HG02642 (cell line): ENCODE data around the gene CTDSPL.

Experiments
- ATAC-seq: cut with Tn5 transposase; IDR thresholded peaks from one replicate; pipeline ENCODE4 v1.9.1; 2021; ENCODE audit warnings: mild to moderate bottlenecking; ENCODE audit not compliant: unreplicated experiment, poor library complexity

Gene CTDSPL

DNA sequence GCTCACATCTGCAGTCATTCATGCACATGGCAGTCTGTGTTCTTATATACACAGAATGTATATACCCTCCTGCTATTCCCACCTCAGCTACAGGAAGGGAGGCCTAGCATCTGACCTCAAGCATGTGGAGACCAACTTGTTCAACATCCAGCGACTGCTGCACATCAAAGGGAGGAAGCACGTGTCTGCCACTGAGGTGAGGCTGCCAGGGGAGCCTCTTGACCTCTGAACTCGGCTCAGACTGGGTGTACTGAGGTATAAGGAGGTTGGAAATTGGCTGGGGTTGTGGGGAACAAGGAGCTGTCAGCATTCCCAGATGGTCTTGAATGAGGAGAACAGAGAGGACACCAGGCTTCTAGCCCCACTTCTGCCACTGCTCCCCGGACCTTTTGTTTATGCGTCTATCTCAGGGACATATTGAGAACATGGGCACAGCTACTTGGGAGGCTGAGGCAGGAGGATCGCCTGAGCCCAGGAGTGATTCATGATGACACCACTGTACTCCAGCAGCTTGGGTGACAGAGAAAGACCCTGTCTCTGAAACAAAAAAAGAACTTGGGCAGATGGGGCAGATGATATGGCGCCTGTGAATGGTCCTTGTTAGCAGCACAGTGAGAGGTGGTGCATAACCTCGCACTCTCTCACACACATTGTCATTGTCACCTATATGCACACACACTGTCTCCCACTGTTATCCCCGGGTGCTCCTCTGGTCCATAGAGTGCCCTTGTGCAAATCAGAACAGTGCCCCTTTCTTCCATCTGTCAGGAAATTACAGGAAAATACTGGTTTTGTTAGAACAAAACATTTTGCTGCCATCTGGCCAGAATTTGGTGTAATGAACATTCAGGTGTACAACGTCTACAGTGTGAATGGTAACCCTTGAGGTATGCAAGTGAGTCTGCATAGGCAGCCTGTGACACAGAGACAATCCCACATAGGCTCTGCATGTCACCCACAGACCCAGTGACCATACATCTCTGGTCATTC, 134.3 kb downstream of the CTDSPL start:
- ATAC-seq: no peak

DNA sequence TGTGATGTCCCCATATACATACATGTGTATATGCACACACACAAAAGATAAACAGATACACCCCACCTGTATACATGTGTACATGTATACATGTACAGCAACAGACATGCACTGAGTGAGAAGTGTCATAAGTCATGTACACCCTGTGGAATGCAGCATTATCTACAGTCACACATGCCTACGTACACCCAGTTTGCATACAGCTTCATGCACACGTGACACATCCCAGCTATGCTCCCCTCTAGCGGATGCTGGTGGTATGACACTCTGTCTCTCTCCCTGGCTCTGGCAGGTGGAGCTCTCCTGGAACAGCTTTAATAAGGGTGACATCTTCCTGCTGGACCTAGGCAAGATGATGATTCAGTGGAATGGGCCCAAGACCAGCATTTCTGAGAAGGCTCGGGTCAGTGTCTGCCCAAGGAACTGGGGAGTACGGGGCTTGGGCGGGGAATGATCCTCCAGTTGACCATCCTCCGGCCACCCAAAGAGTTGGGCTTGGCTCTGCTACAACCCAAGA, 135.2 kb downstream of the CTDSPL start:
- ATAC-seq: peak; percentile 59

DNA sequence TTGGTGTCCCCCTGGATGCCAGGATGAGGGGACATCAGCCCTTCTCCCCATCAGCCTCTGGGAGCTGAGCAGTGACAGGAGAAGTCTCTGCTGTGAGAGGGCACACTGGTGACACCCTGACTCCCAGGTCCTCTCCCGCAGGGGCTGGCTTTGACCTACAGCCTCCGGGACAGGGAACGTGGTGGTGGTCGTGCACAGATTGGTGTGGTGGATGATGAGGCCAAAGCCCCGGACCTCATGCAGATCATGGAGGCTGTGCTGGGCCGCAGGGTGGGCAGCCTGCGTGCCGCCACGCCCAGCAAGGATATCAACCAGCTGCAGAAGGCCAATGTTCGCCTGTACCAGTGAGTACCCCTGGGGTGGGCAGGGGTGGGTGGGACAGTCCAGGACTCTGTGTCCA, 135.7 kb downstream of the CTDSPL start:
- no peak for ATAC-seq

DNA sequence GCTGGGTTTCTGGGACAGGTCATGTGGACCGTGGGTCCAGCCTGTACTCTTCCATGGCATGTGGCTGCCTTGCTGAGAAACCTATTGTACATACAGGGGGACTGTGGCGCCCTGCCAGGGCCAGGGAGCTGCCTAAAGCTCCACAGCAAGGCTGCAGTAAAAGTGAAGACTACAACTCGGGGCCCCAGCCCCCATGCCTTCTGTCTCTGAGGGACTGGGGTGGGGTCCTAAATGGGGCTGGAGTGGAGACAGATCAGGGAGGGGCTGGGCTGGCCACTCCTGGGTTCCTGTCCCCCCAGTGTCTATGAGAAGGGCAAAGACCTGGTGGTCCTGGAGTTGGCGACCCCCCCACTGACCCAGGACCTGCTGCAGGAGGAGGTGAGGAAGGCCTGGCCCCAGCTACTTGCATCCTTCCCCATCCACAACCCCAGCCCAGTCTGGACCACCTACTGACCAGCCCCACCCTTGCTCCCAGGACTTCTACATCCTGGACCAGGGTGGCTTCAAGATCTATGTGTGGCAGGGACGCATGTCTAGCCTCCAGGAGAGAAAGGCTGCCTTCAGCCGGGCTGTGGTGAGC, 136.2 kb downstream of the CTDSPL start:
- no peak for ATAC-seq

DNA sequence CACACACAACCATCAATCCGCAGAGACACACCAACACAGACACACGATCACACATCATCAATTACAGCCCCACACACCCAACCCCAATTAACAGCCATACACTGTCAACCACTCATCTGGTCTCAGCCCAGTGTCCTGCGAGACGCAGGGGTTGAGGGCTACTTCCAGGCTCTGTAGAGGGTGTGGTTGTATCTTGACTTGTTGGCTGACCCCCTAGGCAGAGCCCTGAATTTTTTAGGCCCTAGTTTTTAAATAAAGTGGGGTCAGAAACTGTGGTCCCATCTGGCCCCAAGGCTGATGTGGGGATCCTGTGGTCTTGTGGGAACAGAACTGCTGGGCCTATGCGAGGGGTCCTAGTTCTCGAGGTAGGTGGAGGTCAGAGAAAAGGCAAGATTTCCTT, 138.2 kb downstream of the CTDSPL start:
- no peak for ATAC-seq

DNA sequence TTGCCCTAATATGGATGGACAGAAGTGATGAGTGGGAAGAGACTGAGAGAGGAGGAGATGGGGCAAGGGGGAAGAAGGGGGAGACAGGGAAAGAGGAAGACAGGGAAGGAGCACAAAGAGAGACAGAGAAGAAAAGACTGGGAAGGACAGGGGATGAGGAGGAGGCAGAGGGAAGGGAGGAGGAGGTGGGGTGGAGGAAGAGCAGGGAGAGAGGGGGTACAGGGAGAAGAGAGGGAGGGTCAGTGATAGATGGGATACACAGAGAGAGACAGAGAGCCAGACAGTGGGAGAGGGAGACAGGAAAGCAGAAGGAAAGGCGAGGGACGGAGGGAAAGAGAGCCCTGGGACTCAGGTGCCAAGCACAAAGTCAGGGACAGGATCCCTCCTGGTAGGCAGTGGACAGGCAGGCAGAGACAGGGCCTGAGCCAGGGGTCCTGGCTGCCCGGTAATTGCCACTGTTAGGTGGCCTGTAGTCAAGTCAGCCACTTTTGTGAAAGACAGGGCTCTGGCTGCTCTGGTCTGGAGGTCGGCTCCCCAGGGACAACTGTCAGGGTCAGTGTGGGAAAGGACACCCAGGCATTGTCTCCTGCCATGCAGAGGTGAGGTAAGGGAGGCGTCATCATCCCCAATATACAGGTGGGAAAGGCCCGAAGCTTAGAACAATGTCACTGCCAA, 138.7 kb downstream of the CTDSPL start:
- ATAC-seq: no peak

DNA sequence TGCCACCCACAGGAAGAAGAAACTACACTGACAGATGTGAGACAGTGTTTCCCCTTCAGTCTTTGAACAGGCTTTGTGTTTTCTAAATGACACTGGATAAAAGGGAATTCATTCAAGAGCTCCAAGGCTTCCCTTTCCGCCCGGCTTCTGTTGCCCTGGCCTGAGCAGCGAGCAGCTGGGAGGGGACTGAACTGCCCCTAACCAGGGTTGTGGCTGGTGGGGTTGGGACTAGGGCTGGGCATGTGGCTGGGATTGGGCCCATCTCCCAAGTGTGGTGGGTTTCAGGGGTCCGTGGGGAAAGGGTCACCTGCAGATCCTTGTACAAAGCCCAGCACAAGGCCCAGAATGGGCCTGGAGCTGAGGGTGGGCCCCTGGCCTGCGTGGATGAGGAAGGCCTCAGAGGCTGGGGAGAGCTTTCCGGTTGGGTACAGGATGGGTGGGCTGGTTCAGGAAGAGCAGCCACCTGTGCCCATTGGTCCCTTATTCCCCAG, 139.3 kb downstream of the CTDSPL start:
- no peak for ATAC-seq

DNA sequence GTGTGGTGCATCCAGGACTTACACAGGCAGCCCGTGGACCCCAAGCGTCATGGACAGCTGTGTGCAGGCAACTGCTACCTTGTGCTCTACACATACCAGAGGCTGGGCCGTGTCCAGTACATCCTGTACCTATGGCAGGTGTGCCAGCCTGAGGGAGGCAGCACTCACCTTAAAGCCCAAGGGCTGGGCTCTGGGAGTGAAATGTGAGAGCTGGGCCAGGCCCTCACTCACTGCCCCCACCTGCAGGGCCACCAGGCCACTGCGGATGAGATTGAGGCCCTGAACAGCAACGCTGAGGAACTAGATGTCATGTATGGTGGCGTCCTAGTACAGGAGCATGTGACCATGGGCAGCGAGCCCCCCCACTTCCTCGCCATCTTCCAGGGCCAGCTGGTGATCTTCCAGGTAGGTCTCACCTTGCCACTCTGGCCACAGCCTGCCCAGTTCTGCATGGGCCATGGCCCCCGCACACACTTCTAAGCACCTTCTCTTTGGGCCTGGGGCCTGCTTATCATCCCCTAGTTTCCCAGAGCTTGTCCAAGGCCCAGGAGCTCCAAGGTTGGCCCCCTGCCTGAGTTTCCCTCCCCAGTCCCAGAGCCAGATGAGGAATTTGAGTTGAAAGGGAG, 139.9 kb downstream of the CTDSPL start:
- ATAC-seq: no peak

DNA sequence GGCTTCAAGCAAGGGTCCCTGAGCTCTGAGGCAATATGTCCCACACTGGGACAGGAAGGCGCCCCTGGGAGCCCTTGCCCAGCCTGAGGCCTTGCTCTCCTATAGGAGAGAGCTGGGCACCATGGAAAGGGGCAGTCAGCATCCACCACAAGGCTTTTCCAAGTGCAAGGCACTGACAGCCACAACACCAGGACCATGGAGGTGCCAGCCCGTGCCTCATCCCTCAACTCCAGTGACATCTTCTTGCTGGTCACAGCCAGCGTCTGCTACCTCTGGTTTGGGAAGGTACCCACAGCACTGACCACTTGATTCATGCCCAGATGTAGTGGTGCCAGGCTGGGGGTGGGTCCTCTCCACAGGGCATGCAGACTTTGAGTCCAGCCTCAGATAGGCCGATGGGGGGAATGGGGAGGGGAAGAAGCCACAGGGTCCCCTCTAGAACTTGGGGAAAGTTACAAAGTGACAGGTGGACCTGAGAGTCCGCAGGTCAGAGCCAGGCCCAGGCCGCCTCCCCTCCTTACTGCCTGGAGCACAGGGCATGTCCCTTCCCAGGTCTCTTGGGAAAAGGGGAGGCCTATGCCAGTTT, 140.7 kb downstream of the CTDSPL start:
- no peak for ATAC-seq

DNA sequence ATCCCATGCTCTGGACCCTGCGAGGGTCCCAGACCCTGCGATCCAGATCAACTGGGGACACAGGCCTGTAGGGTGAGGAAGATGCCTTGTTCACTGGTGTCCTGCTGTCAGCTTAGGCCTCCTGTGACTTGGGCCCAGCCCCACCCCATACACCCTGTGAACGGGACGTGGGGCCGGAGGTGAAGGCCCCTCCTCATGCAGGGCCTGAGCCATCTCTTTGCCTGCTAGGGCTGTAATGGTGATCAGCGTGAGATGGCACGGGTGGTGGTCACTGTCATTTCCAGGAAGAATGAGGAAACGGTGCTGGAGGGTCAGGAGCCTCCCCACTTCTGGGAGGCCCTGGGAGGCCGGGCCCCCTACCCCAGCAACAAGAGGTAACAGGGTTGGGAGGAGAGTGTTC, 141.3 kb downstream of the CTDSPL start:
- no peak for ATAC-seq

DNA sequence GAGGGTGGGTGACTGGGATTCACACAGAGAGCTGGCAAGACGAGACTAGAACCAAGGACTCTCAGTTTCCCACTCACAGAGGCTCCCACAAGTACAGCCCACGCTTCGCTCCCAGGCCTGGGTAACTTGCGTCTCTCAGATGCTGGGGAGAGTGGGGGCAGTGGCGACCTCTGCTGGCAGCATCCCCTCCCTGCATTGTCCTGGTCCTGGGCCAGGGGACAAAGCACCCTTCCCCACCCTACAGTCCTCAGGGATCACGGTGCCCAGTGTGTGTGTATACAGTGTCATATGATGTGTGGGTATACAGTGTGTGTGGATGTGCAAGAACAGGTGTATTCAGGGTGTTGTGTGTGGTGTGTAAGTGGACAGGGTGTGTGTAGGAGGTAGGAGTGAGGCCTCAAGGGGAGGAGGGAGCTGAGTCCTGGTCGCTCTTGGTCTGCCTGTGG, 141.7 kb downstream of the CTDSPL start:
- no peak for ATAC-seq

DNA sequence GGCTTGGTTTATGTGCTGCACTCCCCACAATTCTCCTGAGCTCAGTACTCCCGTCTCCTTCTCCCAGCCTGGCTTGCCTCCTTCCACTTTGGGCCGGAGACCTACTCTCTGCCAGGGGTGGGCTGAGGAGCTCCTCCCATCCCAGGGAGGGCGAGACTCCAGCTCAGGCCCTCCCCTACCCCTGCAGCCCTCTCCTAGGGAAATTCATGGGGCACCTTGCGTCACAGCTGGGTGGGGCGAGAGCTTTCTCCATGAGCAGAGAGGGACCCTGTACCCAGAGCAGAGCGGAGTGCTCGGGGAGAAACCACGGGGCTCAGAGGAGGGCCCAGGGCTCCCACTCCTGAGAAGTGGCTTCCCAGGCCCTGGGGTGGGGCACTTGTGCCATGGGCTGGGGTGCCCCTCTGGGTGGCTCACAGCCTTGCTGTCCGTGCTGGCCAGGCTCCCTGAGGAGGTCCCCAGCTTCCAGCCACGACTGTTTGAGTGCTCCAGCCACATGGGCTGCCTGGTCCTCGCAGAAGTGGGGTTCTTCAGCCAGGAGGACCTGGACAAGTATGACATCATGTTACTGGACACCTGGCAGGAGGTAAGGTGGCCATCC, 142.2 kb downstream of the CTDSPL start:
- no peak for ATAC-seq

DNA sequence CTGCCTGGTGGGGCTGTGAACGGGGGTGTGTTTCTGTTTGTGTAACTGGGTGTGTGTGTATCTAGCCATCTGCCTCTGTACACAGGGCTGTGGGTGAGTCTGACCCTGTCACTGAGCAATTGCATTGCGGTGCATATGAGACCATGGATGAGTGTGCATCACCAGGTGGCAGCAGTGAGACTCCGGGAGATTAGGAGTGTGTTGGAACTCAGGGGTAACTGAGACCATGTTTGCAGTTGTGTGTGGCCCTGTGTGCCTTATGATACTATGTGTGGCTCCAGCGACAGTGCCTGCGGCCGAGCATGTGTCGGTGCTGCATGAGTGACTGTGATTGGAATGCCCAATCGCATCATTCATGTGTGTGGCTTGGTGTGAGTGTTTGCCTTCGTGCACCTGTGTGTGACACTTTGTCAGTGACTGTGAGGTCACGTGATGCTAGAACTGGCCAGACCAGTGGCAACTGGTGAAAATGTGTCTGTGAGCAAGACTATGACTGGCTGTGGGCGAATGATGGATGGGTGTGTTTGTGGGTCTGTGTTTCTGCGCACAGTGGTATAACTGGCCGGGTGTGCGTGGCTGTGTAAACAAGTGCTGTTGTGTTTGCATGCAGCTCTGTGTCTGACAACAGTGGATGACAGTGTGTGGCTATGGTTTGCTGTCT, 142.9 kb downstream of the CTDSPL start:
- no peak for ATAC-seq

DNA sequence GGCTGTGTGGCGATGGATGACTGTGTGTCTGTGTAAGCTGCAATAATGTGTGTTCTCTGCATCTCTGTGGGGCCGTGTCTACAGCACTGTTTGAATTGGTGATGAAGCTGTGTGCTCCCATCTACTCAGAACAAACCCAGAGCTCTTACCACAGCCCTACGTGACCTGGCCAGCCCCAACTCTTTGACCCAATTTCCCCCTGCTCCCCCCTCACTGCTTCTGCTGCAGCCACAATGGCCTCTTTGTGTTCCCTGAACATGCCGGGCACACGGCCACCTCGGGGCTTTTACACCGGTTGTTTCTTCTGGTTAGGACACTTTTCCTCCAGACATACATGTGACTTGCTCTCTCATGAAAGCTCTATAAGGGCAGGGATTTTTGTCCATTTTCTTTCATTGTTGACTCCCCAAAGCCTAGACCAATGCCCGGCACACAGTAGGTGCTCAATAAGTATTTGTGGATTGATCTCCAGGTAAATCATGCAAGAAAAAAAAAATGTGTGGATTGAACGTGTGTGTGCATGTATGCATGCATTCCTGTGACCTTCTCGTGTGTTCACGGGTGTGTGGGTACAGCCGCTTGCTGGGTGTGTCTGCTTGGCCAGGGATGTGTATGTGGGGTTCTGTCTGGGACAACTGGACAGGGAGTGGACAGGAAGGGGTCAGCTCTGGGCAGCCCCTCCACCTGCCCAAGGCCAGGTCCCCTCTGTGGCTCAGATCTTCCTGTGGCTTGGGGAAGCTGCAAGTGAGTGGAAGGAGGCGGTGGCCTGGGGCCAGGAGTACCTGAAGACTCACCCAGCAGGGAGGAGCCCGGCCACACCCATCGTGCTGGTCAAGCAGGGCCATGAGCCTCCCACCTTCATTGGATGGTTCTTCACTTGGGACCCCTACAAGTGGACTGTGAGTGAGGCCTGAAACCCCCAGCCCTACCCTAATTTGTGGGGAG, 143.7 kb downstream of the CTDSPL start:
- no peak for ATAC-seq

DNA sequence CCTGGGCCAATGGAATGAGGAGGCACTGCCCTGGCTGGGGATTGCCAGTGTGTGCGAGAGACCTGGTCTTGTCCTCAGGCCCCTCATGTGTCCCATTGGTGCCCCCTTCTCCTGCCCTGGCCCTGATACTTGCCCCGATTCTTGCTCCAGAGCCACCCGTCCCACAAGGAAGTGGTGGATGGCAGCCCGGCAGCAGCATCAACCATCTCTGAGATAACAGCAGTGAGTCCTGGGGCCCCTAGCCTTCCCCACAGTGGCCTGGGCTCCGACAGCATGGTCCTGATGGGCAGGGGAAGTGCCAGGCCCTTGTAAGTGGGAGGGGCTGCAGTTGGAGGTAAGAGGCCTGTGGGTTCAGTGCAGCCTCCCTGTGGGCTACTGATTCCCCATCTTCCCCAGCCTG, 144.4 kb downstream of the CTDSPL start:
- ATAC-seq: no peak

DNA sequence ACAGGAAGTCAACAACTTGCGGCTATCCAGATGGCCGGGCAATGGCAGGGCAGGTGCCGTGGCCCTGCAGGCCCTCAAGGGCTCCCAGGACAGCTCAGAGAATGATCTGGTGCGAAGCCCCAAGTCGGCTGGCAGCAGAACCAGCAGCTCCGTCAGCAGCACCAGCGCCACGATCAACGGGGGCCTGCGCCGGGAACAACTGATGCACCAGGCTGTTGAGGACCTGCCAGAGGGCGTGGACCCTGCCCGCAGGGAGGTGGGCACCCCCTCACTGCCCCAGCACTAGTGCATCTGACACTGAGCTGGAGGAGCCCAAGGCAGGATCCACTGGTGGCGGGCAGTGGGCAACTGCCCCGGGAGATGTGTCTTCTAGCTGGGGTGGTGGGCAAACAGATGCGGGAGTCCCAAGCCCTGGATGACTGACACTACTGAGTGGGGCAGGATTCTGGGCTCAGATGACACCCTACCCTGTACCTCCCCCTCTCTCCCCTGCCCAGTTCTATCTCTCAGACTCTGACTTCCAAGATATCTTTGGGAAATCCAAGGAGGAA, 144.8 kb downstream of the CTDSPL start:
- no peak for ATAC-seq

DNA sequence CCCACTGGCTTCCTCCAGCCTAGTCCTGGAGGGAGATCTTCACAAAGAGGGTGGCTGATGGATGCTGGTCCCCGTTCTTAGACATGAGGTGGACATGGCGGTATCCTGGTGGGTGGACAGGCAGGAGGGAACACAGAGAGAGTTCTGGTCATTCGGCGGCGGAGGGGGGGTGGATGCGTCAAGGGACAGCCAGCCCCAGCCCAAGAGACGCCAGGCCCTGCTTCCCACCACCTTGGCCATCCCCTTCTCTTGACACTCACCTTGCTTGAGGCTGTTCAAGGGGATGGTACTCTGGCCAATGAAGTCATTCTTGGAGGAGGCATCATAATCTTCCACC, 146.0 kb downstream of the CTDSPL start:
- ATAC-seq: no peak

DNA sequence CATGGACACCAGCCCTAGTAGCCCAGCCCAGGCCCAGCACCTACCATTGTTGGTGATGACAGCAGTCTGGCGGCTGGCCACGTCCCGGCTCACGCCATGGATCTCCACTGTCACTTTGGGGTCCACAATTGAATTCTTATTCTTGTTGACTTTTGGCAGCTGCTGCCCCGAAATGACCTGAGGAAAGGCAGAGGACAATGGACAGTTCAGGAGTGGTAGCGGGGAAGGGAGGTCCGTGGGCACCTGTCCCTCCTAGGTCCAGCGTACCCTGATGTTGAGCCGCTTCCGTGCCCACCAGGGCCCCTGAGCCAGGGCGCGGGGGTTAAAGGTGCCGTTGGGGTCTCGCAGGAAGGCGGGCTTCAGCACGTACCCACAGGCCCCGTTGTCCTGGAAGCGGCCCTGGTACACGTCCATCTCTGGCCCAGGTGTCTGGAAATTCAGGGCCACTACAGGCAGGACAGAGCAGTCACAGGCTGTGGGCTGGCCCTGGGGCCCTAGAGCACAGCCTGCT, 146.6 kb downstream of the CTDSPL start:
- no peak for ATAC-seq
